ENCODE results near the gene CRHR2.

The CRHR2 gene

DNA sequence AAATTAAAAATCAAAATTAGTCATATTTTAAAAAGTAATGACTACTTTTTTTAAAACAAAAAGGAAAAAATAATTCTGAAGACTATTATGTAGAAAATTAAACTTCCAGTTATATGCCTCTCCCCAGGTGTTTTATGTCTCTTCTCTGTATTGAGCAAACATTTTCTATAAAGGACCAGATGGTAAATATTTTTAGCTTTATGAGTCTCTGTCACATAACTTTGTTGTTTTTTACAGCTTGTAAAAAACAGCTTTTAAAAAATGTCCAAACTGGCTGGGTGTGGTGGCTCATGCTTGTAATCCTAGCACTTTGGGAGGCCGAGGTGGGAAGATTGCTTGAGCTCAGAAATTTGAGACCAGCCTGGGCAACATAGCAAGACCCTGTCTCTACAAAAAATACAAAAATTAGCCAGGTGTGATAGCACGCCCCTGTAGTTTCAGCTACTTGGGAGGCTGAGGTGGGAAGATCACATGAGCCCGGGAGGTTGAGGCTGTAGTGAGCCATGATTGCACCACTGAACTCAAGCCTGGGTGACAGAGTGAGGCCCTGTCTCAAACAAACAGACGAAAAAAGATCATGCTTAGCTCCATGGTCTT is 64.1 kb downstream of the CRHR2 start:
- DNase-seq (ENCODE audit: low spot score), result no peak

DNA sequence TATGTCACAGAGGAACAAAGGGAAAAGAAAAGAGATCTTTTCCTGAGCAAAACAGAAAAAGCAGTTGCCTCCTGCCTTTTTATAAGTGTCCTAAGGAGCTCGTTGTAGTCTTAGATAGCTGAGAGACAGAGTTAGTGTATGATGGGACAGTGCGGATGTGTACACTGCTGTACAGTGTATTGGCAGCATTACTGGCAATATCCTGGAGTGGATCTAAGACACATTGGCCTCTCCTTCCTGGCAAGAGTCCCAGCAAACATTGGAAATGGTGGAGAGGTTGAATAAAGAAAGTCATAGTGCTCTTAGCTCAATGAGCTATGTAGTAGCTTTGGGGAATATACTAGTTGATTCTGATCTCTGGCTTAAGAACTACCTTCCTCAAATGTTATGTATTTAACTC is 64.9 kb downstream of the CRHR2 start:
- no peak for DNase-seq (ENCODE audit: low spot score)

GRCh38 chr7:30616318-30616717 is 65.9 kb downstream of the CRHR2 start:
- no peak for DNase-seq (ENCODE audit: low spot score)

- no peak for DNase-seq (ENCODE audit: low spot score)
Measured at GRCh38 chr7:30613366-30614325, 68.6 kb downstream of the CRHR2 start.

- DNase-seq (ENCODE audit: low spot score), result no peak
Measured at GRCh38 chr7:30612658-30613265, 69.5 kb downstream of the CRHR2 start.

DNA sequence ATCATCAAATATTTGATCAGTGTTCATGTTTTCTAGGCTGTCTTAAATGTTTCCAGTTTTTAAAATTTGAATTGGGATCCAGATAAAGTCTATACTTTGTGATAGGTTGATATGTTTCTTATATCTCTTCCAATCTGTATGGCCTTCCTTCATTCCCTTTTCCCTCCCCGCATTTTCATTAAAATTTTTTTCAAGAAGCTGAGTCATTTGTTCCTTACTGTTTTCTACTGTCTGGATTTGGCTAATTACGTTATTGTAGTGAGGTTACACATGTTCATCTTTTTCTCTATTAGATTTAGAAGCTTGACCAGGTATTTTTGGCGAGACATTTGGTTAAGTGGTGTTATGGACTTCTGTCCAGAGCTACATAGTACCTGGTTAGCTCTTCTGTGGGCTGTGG is 76.4 kb downstream of the CRHR2 start:
- no peak for DNase-seq (ENCODE audit: low spot score)

DNA sequence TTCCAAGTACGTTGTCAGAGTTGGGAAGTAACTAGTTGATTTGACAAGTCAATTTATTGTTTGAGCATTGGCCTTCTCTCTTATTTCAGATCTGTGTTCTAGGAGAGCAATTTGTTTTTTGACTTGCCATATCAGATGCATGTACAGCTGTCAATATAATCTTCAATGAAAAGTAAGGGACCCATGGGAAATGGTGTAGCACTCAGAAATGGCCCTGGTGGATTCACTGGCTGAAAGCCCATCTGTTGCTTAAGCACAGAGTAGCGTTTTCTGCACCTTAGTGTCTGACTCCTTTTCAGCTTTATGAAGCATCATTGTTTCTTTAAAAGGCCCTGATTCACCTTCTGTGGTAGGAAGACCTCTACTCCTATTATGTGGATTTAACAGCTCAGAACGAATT is 77.4 kb downstream of the CRHR2 start:
- DNase-seq (ENCODE audit: low spot score), result no peak

Data from globus pallidus (tissue), 1 donor.